Stomach (tissue), 9 donors: ENCODE data around the gene KCNQ1. TPM values are rescaled to one million over a fixed set of nuclear protein-coding genes. Genes with fewer than 3 reads are reported as not detected.

Experiments used
- DNase-seq, 2 donors: peaks; one replicate each; pipeline versions ENCODE4 v3.0.0 to v3.0.0-alpha.2; 2013 to 2019
- H3K27ac ChIP-seq, 5 donors: fragments of 200-600 bp in 4 of 5; sonication (generic) in 4 of 5; one replicate each; pipeline ENCODE4 v1.5.1; 2013 to 2019; ENCODE audit warnings: mild to moderate bottlenecking in 1 of 5, moderate library complexity in 1 of 5
- H3K27me3 ChIP-seq, 3 donors: fragments of 200-600 bp; sonication (generic); one replicate each; pipeline ENCODE4 v1.5.1; 2017 to 2019; ENCODE audit warnings: mixed run types in 1 of 3
- H3K36me3 ChIP-seq, 4 donors: fragments of 200-600 bp; sonication (generic); 1 replicate in 3 of 4; 2 replicates in 1 of 4; pipeline ENCODE4 v1.5.1; 2016 to 2019
- H3K4me1 ChIP-seq, 4 donors: fragments of 200-600 bp; sonication (generic); one replicate each; pipeline ENCODE4 v1.5.1; 2016 to 2019
- H3K4me3 ChIP-seq, 4 donors: fragments of 200-600 bp; sonication (generic) in 3 of 4; one replicate each; pipeline ENCODE4 v1.5.1; 2016 to 2019; ENCODE audit warnings: mild to moderate bottlenecking in 1 of 4
- H3K9me3 ChIP-seq, 4 donors: fragments of 200-600 bp; sonication (generic); one replicate each; pipeline ENCODE4 v1.5.1; 2016 to 2019
- EP300 ChIP-seq: sonication (generic); formaldehyde crosslinking; IDR thresholded peaks from one replicate; pipeline ENCODE4 v1.6.1; 2017; ENCODE audit warnings: antibody characterized with exemption
- POLR2A ChIP-seq, 4 donors: fragments of 450-650 bp; IDR thresholded peaks; one replicate each; pipeline ENCODE4 v1.6.1; 2016; ENCODE audit warnings: antibody characterized with exemption in 4 of 4, control low read depth in 2 of 4, mild to moderate bottlenecking in 1 of 4, moderate library complexity in 1 of 4
- POLR2AphosphoS5 ChIP-seq, 3 donors: sonication (generic); formaldehyde crosslinking; IDR thresholded peaks; one replicate each; pipeline ENCODE4 v1.6.1; 2016; ENCODE audit warnings: antibody characterized with exemption in 3 of 3
- WGBS, 5 donors: extraction: QIAGEN DNeasy Blood & Tissue Kit in 3 of 5; methylation state at CpG; one replicate each; pipeline versions ENCODE4 v1.1.5 to v1.1.7; 2013 to 2018; 5-methylcytosine and 5-hydroxymethylcytosine counted together
- intact Hi-C: fragments of 100-400 bp; cut with DNase I; formaldehyde crosslinking; loops from one replicate; pipeline ENCODE4 v1.15.1; 2023; ENCODE audit warnings: low total_unique reads
- polyA plus RNA-seq, 3 donors: library from polyadenylated mRNA; stranded (reverse); fragments of 200-250 nt; gene quantifications; one replicate each; pipeline ENCODE4 v1.2.3, GENCODE V29; 2013
- total RNA-seq, 5 donors: library from RNA; depleted of rRNA; stranded (reverse); fragments of >200 nt; gene quantifications; one replicate each; pipeline versions ENCODE4 v1.1.0 to v1.2.3, GENCODE V29; 2014 to 2016
- TF ChIP-seq, protein P1 (sequence below), 7 experiments: fragments of 450-650 bp in 4 of 7; fragments of 200-600 bp in 3 of 7; sonication (generic) in 3 of 7; IDR thresholded peaks; one replicate each; pipeline ENCODE4 v1.5.1; 2016 to 2019; ENCODE audit warnings: antibody characterized with exemption in 7 of 7, control low read depth in 2 of 7, mild to moderate bottlenecking in 1 of 7
- donor health status: healthy with polysubstance abuse.
- donor health status: Bipolar disorder and iron deficiency.
- donor health status: healthy.

The KCNQ1 gene
- total and polyA plus RNA-seq, 8 donors, result 12.1 to 155 (median 49.0) TPM

DNA sequence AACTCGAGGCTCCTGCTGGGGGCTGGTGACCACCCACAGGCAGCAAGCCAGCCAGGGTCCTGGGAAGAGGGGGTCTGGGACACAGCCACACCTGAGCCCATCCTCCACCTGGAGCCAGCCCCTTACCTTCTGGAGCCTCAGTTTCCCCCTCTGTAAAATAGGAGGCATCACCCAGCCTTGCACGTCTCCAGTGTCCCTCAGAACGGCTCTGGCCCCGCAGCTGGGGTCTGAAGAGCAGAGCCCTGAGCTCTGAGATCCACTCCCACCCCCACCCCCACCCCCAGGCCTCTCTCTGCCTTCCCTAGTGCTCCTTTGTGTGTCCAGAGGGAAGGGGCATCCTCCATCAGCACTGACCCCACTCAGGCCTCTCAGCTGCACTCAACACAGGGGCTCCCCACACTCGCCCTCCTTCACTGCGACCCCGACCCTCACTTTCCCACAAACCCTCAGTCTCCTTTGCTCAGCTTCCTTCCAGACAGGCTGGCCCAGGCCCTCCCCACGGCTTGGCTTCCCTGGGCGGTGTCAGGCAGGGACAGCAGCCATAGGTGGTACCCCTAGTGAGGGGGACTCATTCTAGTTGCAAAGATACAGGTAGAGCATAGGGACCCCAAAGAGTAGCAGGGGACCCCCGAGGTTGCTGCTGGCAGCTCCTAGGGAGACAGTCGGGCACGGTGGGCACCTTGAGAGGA is 288.3 kb downstream of the KCNQ1 start:
- peaks cover 0 to 9% (median 7%) of the 10 kb centered on the region in 4 donors for H3K4me1 ChIP-seq
- 87 to 95% (median 90%) methylated on average over 11 to 12 of the region's 12 CpGs for WGBS, 5 donors
- intact Hi-C loops, result no loop called here
- H3K9me3 ChIP-seq, result no peaks in the 10 kb centered on the region
- TF ChIP-seq, protein P1, sequence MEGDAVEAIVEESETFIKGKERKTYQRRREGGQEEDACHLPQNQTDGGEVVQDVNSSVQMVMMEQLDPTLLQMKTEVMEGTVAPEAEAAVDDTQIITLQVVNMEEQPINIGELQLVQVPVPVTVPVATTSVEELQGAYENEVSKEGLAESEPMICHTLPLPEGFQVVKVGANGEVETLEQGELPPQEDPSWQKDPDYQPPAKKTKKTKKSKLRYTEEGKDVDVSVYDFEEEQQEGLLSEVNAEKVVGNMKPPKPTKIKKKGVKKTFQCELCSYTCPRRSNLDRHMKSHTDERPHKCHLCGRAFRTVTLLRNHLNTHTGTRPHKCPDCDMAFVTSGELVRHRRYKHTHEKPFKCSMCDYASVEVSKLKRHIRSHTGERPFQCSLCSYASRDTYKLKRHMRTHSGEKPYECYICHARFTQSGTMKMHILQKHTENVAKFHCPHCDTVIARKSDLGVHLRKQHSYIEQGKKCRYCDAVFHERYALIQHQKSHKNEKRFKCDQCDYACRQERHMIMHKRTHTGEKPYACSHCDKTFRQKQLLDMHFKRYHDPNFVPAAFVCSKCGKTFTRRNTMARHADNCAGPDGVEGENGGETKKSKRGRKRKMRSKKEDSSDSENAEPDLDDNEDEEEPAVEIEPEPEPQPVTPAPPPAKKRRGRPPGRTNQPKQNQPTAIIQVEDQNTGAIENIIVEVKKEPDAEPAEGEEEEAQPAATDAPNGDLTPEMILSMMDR (IDR thresholded peaks at IDR 0.05), result no peak
- TF ChIP-seq POLR2A (IDR thresholded peaks at IDR 0.05) (no peak), EP300 (no peak), POLR2AphosphoS5 (IDR thresholded peaks at IDR 0.05) (no peak)
- no peak overlapping the region for H3K4me3 ChIP-seq
- no peaks in the 10 kb centered on the region for H3K36me3 ChIP-seq
- H3K27ac ChIP-seq, result no peak overlapping the region
- no peaks in the 10 kb centered on the region for H3K27me3 ChIP-seq
- DNase-seq, result no peak

DNA sequence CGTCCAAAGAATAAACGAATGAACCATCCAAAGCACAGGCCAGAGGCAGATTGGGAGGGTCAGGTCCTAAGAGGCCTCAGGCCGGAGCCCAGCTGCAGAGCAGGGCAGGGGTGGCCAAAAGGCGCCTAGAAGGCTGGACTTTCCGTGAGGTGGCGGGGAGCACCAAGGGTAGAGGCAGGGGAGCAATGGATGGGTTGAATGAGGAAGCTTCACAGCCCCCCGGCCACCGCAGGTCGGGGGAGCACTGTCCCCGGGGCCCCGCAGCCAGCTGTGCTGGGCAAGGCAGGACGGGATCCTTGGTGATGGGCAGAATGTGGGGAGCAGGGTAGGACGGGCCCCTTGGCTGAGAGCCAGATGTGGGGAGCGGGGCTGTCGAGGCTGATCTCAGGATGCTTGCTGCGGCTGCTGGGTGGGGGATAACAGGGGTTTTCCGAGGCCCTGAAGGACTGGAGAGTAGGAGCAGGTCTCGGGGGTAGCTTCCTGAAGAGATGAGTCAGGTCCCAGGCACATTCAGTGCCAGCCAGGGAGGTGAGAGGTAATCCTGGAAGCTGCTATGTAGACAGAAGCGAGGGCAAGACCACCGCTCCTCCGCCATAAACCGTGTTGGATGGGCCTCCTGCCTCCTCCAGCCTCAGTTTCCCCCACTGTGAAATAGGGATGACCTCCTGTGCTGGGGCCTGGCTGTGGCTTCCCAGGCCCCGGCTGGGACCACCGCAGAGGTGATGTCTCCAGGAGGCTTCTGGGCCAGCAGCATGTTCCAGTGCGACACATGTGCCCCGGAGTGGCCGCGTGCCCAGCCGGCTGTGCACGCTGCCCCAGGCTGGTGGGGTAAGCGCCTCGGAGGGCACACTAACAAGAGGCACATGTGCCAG is 289.6 kb downstream of the KCNQ1 start:
- no peaks in the 10 kb centered on the region for H3K36me3 ChIP-seq
- intact Hi-C loops, result no loop called here
- no peaks in the 10 kb centered on the region for H3K27me3 ChIP-seq
- peaks cover 7 to 20% (median 18%) of the 10 kb centered on the region in 4 donors for H3K4me1 ChIP-seq
- TF ChIP-seq EP300, result no peak
- no peak for TF ChIP-seq POLR2A (IDR thresholded peaks at IDR 0.05)
- TF ChIP-seq POLR2AphosphoS5 (IDR thresholded peaks at IDR 0.05), result no peak
- TF ChIP-seq, protein P1 (IDR thresholded peaks at IDR 0.05), result no peak
- H3K4me3 ChIP-seq, result no peak overlapping the region
- H3K27ac ChIP-seq, result no peak overlapping the region
- no peaks in the 10 kb centered on the region for H3K9me3 ChIP-seq
- WGBS, 5 donors, result 90 to 92% (median 91%) methylated on average over 22 to 32 of the region's 32 CpGs
- DNase-seq, result no peak

DNA sequence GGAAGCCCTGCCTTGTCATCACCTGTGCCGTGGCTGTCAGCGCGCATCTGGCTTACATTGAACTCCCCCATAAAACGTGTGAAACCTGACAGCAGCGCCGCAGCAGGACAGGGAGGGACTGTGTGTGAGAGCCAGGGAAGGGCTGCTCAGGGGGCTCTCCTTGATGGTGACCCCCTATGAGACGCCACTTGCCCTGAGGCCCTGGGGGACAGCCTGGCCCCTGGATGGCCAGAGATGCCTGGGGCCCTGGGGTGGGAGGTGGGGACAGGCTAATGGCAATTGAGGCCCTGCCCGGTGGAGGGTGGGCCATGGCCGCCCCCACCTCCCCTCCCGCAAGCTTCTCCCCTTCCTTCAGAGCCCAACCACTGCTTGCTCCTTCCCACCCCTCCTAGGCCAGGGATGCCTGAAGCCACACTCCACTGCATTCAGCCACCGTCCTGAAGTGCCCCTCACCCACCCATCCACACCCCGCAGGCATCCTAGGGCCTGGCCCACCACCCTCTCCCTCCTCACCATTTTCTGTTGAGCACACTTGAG is 290.3 kb downstream of the KCNQ1 start:
- TF ChIP-seq, protein P1 (IDR thresholded peaks at IDR 0.05), result no peak
- no peak for TF ChIP-seq POLR2A (IDR thresholded peaks at IDR 0.05)
- TF ChIP-seq EP300, result no peak
- TF ChIP-seq POLR2AphosphoS5 (IDR thresholded peaks at IDR 0.05), result no peak
- no peak for DNase-seq
- H3K27ac ChIP-seq, result no peak overlapping the region
- H3K4me1 ChIP-seq, result peaks cover 14 to 27% (median 25%) of the 10 kb centered on the region in 4 donors
- H3K9me3 ChIP-seq, result no peaks in the 10 kb centered on the region
- no peaks in the 10 kb centered on the region for H3K36me3 ChIP-seq
- WGBS, 5 donors, result 93 to 97% (median 94%) methylated on average over 10 to 12 of the region's 12 CpGs
- no peak overlapping the region for H3K4me3 ChIP-seq
- intact Hi-C loops, result no loop called here
- H3K27me3 ChIP-seq, result no peaks in the 10 kb centered on the region

DNA sequence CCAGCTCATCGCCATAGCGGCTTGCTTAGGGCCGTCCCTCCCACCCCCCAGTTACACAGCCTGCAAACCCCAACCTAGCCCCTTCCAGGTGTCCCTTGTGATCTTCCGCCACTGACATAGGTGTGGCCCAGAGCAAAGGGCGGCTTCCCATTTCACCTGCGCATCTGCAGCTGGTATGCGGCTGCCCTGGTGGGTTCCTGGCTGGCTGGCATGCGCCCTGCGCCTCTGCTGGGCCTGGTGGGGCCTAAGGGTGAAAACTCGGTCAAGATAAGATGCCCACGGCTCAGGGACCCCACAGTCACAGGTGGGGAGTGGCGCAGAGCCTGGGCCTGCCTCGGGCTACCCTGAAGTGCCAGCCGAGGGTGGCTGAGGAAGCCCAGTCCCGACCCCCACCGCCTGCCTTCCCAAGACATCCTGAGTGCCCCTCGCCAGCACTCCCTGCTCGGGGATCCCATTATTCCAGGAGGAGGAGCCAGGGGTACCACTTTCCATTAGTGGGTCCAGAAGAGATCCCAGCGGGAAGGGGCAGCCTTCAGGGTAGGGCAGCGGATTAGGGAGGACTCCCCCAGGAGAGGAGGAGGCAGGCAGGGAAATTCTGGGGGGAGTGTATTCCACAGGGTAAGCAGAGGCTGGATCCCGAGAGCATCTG is 291.9 kb downstream of the KCNQ1 start:
- Histone ChIP-seq H3K27me3 (no peaks in the 10 kb centered on the region), H3K9me3 (no peaks in the 10 kb centered on the region), H3K4me3 (no peak overlapping the region), H3K27ac (no peak overlapping the region), H3K36me3 (no peaks in the 10 kb centered on the region), H3K4me1 (peaks cover 14 to 34% (median 29%) of the 10 kb centered on the region in 4 donors)
- no peak for TF ChIP-seq POLR2A (IDR thresholded peaks at IDR 0.05)
- TF ChIP-seq, protein P1 (IDR thresholded peaks at IDR 0.05), result no peak
- no peak for TF ChIP-seq EP300
- TF ChIP-seq POLR2AphosphoS5 (IDR thresholded peaks at IDR 0.05), result no peak
- intact Hi-C loops, result no loop called here
- WGBS, 5 donors, result 85 to 95% (median 93%) methylated on average over 20 to 21 of the region's 21 CpGs
- no peak for DNase-seq
